Embryonic facial prominence (tissue), 1 donor: ENCODE data around the gene SCRN3.
"Not testable (repeated sequence)": the region's sequence is repeated elsewhere in the genome, so short reads cannot be mapped to it uniquely, and the experiment has no call there.

Source experiments
- DNase-seq: peaks from one replicate; pipeline ENCODE4 v3.0.0-alpha.2; 2016; ENCODE audit errors: extremely low spot score

Gene SCRN3

DNA sequence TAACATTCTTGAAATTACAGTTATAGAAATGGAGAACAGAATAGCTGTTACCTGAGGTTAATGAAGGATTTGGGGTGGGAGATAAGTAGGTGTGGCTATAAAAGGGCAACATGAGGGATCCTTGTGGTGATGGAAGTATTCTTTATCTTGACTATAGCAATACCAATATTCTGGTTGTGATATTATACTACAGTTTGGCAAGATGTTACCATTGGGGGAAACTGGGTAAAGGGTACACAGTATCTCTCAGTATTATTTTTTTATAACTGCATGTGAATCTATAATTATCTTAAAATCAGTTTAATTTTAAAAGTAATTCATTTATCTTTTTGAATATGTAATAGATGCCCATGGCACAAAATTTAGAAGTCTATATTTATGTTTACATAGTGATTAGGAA, 8.1 kb downstream of the SCRN3 start:
- DNase-seq = no peak

DNA sequence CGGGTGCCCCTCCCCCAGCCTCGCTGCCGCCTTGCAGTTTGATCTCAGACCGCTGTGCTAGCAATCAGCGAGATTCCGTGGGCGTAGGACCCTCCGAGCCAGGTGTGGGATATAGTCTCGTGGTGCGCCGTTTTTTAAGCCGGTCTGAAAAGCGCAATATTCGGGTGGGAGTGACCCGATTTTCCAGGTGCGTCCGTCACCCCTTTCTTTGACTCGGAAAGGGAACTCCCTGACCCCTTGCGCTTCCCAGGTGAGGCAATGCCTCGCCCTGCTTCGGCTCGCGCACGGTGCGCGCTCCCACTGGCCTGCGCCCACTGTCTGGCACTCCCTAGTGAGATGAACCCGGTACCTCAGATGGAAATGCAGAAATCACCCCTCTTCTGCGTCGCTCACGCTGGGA, 14.5 kb downstream of the SCRN3 start:
- not testable (repeated sequence) for DNase-seq

DNA sequence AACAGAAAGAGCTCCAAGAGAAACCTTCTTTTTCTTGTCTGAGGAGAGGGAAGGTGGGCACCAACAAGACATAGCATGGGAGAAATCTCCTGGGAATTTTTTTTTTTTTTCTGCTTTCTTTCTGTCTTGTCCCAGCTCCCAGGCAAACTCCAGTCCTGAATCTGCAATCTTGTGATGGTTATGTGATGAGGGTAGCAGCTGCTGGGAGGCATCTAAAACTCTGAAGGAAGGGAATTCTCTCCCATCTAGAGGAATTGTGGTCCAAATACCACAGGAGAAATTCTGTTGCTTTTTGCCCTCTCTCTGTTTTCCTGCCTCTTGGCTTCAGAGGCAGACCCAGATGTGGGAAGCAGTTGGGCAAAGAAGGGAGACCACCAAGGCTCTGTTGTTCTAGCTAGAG, 16.7 kb downstream of the SCRN3 start:
- DNase-seq = no peak

DNA sequence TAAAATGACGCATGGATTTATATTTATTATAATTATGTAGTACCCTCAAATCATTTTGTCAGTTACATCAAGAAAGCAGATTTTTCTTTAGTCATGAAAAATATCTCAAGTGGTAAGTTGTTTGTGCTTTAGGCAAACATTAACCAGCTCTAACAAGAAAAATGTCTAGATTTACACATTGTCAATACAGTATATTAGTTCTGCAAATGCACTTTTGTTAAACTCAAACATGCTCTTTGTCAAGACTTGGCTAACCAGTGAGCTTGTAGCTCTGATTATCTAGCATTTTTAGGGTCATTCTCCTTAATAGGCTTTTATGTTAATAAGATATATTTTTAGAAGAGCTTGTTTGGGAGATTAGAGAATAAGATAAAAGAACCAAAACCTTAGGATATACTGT, 32.7 kb downstream of the SCRN3 start:
- DNase-seq = no peak

DNA sequence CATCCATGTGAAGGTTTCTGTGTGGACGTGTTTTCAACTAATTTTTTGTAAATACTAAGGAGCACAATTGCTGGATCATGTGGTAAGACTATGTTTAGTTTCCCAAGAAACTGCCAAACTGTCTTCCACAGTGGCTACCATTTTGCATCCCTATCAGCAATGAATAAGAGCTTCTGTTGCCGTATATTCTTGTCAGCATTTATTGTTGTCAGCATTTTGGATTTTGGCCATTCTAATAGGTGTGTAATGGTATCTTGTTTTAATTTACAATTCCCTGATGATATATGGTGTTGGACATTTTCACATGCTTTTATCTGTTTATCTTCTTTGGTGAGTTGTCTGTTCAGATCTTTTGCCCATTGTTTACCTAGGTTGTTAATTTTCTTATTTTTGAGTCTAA, 34.5 kb downstream of the SCRN3 start:
- peak; percentile 2 for DNase-seq

DNA sequence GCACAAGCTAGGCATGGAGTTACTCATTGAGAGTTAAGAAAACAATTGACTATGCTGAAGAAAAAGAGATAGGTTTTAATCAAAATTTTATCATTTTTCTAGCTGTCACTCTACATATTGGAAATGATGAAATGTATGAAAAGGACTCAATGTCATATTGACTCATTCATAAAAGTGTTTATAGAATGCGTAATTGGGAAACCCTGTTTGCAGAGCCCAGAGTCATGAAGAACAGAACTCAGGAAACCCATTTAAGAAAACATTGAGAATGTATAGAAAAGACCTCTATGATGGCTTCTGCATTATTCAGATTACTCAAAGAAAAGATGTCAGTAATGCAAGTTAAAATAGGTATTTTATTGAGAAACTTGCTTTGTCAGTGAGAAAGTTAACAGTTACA, 36.4 kb downstream of the SCRN3 start:
- DNase-seq = peak; percentile 3

DNA sequence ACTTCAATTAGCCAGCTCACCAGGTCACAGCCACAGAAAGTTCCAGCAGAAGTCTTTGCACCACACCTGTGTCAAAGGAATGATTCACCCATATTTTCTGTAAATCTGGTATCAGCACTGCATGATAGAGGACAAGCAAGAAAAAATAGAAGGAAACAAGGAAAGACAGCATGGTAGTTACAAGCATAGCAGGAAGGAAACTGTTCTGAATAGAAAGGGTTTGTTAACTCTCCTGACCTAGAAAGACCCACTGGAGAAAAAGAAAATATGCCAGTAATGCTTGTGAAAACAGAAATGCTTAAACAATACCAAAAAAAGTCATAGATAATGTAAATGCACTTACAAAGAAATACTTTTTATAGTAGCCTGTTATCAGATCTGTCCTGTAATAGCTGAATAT, 40.8 kb downstream of the SCRN3 start:
- DNase-seq = peak; percentile 4

DNA sequence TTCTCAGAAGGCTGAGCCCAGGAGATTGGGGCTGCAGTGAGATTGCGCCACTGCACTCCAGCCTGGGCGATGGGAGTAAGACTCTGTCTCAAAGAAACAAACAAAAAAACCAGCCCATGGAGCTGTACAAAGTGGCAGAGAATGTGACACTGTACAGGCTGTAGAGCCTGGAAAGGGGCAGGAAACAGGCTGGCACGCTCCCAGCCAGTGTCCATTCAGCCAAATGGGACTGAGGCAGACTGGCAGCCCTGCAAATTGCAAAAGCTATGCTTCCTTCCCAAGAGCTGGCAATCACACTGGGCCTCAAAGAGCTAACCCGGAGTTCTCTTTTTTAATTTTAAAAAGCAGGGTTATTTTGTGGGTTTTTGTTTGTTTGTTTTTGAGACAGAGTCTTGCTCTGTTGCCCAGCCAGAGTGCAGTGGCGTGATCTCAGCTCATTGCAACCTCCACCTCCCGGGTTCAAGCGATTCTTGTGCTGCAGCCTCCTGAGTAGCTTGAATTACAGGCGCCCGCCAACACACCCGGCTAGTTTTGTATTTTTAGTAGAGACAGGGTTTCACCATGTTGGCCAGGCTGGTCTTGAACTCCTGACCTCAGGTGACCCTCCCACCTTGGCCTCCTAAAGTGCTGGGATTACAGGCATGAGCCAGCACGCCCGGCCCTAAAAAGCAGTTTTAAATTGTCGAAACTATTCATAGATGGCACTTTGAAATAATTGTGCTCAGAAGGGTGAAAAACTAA, 42.8 kb downstream of the SCRN3 start:
- no peak for DNase-seq

DNA sequence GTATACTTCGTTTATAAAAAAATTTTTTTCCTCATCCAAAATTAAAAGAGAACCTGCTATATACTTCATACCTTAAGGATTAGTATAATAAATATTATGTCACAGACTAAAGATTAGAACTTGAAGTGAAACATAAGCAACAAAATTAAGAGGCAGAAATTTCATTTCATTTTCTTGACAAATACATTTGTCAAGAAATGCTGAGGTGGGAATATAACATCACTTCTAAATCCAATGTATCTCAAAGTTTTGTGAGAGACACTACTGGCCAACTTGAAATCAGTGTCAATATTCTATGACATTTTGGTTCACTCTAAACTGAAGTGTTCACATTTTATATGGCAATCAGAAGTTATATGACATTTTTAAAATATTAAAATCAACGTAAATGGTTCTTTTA, 43.8 kb downstream of the SCRN3 start:
- DNase-seq = no peak

DNA sequence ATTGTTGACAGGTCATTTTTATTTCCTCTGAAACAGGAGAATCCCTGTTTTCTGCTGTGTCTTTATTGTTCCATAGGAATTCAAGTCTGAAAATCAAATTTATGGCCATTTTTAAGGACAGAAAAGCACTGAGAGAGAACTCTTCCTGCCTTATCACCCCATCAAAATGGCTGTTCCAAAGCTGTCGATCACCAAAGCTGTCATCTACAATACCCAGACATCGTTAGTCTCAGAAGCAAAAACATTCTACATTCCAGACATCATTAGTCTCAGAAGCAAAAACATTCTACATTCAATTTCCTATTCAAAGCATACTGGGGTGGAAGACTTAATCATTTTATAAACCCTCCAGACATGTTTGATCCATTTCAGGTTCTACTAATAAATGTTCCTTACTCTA, 44.4 kb downstream of the SCRN3 start:
- no peak for DNase-seq

DNA sequence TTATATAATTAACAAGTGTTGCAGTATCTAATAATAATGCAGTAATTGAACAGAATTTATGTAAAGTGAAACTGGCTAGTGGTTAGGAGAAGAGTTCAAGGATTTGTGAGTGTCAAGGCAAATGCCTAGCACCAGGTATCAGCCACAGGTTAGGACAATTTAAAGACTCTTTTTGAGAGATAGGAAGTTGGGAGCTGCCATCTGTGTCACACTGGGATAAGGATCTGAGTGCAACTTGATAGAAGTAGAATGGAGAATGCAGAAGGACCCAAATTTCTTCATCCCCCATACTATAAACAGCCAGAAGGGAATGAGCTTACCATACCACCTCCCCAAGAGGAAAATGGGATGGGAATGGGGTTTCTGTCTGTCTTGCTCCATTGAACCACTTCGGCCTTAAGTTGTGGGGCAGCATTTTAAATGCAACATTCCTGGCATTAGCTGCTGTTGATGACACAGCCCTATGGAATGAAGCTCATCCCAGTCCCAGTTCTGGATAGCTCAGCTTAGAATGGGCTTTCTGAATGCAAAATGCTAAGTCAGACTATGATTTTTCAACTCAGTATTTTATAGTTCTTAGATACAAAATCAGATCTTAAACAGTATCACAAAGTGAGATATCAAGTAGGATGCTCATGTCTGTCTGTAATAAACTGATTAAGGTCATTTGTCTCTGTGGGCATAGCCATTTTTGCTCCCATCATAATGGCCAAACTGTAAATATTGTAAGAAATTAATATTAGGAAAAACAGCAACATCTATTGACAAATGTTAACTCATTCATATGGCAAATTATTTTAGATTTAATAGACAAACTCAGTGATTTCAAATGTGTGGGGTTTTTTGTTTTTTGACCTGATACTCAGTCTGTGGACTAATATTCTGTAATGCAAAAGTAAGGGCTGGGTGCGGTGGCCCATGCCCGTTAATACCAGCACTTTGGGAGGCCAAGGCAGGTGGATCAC, 47.3 kb downstream of the SCRN3 start:
- no peak for DNase-seq

DNA sequence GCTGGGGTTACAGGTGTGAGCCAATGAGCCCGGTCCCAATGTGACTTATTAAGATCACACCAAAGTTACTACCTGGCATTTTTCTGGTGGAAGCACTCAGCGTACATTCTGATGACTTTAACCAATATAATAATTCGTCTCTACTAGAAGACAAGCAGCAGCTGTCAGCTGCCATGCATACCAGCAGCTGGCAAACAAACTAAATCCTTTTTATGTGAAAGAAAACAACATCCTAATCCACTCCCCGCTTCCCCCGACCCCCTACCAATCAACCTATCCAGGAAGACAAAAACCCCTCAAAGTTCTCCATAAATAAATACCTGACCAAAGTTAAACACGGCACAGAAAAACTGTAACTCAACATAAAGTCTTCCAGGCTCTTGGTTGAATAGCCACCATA, 49.2 kb downstream of the SCRN3 start:
- no peak for DNase-seq

DNA sequence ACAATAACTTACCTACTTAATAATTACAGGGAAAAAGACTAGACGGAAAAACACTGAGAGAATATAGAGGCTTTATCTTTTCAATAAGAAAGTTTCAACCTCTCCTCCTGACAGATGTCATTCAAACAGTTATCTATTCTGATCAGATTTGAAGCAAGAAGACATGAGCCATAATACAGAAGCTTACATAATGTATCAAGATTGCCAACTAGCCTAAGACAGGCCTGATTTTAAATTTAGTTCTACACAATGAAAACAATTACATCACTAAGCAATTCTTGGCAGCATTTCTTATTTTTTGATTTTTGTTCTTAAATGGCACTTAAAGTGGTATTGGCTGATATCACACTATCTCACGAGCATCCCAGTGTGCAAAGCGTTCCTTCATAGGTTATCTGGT, 49.7 kb downstream of the SCRN3 start:
- no peak for DNase-seq

DNA sequence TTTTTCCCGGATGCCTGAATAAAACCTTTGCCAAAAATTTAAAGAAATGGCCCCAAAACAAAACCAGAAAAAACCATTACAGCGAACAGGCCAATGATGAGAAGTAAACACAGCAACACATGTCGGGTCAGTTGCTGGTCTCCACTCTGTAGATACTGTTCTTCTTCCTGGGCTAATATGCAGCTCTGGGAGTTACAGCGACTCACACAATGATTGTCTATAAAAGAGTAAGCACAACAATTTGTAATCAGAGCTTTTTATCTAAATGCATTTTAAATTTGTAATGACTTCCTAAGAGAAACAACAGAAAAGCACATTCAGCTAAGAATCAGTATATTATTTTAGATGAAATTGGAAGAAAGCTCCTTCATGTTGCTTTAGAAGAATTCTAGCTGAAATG, 51.0 kb downstream of the SCRN3 start:
- DNase-seq = no peak

DNA sequence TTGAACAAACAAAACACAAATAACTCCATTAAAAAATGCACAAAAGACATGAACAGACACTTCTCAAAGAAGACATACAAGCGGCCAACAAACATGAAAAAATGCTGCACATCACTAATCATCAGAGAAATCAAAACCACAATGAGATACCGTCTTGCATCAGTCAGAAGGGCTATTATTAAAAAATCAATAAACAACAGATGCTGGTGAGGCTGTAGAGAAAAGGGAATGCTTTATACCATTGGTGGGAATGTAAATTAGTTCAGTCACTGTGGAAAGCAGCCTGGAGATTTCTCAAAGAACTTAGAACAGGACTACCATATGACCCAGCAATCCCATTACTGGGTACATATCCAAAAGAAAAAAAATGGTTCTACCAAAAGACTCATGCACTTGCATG, 53.5 kb downstream of the SCRN3 start:
- no peak for DNase-seq

DNA sequence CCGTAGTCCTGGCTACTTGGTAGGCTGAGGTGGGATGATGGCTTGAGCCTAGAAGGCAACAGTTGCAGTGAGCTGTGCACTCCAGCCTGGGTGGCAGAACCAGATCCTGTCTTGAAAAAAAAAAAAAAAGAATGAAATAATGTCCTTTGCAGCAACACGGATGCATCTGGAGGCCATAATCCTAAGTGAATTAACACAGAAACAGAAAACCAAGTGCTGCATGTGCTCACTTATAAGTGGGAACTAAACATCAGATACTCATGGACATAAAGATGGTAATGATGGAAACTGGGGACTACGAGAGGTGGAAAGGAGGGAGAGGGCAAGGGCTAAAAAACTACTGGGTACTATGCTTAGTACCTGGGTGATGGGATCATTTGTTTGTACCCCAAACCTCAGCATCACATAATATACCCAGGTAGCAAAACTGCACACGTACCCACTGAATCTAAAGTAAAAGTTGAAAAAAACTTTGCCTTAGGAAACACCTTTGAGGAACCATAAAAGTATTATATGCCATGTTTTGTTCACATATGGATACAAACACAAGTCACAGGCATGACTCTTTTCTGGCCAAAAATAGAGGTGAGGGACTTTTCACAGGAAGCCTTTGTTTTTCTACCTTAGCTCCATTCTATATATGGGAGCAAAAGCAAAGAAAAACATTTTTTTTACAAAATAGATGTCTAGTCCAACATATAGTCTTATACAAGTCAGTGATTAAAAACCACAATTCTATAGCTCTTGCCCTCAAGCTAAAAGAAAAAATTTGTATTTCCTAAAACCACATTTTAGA, 54.7 kb downstream of the SCRN3 start:
- DNase-seq = no peak

DNA sequence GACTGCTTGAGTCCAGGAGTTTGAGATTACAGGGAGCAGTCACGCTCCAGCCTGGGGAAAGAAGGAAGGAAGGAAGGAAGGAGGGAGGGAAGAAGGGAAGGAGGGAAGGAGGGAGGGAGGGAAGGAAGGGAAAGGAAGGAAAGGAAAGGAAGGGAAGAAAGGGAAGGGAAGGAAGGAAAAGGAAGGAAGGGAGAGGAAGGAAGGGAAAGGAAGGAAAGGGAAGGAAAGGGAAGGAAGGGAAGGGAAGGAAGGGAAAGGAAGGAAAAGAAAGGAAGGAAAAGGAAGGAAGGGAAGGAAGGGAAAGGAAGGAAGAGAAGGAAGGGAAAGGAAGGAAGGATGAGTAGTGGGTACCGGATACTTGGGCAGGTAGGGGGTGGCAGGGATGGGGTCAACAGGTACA, 59.0 kb downstream of the SCRN3 start:
- no peak for DNase-seq

DNA sequence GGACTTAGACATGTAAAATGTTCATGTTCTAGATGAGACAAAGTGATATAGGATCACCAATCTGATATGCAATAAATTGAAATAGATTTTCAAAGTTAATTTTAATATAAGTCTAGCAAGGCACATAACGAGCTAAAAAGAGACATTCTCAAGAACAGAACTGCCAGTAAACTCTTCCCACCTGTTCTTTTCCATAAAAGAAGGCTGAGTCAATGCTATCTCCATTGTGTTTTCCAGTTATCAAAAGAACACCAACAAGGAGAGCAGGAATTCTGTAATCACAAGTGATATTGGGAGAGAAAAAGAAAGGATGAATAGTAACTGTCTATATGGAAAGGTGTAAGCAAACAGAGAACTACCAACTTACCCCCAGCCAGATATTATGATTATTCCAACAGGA, 65.7 kb downstream of the SCRN3 start:
- DNase-seq = no peak

DNA sequence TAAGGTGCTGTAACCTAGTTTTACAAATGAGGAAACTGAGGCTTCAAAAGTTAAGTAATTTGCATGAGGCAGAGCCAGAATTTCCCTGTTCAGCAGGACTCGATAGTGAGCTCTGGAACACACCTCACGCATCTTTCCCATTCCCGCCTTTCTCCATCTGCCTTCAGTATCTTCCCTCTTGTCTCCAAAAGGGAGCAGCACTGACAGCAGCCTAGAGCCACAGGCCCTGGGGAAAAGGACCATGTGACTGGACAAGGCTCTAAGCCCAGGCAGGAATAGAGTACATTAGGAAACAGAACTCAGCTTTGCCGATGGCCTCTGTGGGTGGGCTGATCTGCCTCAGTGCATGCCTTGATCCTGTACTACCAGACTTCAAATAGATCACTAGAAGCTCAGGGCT, 69.8 kb downstream of the SCRN3 start:
- DNase-seq = no peak

DNA sequence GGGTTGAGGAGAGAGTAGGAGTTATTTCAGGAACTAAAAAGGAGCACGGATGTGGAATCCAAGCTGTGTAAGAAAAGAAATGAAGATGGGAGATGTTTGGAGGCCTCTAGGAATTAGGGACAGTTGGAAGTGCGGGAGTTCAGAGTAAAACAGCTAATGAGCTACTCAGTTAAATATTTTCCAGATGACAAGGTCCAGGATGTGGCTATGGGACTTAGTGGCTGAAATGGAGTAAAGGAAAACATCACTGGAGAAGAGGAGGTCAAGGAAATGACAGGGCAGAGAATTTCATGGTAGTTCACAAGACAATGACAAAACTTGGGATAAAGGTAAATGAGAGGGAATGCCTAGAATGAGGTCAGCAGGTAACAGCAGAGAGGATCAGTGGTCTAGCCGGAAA, 78.3 kb downstream of the SCRN3 start:
- no peak for DNase-seq

DNA sequence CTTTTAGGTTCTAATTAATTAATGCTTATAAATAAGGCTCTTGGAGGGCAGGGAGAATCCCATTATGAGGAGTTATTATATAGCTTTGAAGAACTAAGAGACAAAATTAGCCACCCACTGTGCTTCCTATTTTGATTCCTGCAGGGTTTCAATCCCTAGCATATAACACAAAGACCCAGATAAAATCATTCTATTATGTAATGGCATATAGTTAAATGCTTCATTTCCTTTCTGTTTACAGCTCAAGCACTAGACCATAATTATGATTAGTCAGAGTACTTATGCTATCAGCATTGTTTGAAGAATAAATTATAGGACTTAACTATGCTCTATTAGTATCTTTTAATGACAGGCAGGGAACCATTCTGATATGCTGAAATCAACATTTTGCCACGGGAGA, 82.2 kb downstream of the SCRN3 start:
- no peak for DNase-seq
